HG03175 (cell line): ENCODE measurements around the gene HSPD1.

Experiments
- ATAC-seq: cut with Tn5 transposase; IDR thresholded peaks from one replicate; pipeline ENCODE4 v1.9.1; 2021; ENCODE audit warnings: mild to moderate bottlenecking, moderate library complexity; ENCODE audit not compliant: unreplicated experiment

The HSPD1 gene

DNA sequence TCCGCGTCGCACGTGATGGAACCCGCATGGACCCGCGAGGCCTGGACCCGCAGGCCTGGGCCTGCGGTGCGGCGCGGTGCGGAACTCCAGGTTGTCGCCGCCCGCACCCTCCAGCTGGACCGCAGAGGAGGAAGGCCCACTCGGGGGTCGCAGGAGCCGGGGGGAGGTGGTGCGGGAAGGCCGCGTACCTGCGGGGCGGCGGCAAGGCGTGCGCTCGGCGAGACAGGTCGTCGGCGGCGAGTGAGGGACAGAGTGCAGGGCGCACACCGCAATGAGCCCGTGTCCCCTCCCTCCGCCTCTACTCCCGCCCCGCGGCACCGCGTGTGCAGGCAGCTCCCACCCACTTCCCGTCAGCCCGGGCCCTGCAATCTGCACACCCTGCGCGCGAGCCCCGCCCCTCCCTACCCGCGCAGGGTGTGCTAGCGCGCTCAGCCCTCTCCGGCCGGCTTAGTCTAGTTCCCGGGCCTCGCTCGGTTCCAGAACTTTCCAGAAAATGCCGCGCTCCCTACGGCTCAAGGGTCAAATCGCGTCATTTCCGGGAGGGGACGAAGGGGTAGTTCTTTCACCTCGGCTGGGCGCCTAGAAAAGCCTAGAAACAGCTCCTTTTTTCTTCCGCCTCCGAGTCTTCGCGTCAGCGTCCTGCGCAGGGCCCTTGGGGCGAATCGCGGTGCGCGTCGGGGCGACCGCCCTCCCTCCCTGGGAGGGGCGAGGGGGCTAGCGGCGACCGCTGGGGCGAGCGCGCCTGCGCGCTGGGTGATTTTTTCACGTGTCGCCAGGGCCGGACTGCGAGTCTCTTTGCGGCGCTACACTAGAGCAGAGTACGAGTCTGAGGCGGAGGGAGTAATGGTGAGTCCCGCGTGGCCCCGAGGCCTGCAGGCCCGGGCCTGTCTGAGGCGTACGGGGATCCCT lies at the start of gene HSPD1, which contains the start of gene HSPE1:
HSPD1 (minus strand) TSS at position 247 of the 909 bp plus-strand sequence. CDS start 992 bp downstream, outside the sequence.
HSPE1 (plus strand) TSS at position 786 of the 909 bp plus-strand sequence; CDS start at position 844, 58 bp downstream.
- peak; percentile 83 for ATAC-seq

DNA sequence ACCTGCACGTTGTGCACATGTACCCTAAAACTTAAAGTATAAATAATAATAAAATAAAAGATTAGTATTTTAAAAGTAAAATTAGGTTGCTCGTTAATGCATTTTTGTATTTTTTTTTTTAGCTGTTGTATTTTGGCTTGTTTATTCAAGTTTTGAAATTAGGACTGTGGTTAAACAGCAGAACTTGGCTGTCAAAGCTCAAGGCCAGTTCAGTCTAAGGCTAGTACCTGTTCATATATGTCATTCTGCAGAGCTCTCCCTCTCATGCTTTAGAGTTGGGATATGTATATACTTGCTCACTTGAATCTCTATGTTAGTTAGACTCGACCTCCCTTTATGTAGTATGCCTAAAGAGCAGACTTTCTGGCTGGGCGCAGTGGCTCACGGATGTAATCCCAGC lies 48.9 kb upstream of the HSPD1 start:
- ATAC-seq: no peak

DNA sequence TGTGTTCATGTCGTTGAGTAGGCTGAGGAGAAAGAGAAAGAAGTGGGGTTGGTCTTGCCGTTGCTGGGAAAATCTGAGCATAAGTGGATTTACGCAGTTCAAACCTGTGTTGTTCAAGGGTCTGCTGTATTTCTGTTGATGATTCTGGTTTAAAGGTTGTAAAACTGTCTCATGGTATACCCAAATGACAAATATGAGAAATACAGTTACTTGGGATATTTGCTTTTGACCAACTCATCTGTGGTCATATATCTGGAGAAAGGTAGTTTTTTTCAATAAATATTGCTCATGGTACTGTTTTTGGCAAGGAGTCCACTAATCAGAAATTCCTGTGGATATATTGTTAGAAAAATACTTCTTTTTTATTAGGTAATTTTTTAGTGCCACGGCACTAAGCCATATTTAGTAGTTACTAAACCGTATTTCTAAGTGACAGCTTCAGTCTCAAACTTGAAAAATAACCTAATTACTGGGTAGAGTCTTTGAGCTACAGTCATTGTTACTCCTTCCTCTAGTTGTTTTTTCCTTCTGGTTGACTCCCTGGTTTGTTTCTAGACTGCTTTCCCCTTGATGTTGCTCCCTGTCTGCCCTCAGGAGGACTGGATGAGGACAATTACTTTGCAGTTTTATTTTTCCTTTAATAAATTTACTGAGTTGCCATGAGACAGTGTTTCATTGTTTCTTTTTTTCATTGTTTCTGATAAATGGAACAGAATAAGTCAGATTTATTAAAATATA lies 47.7 kb upstream of the HSPD1 start:
- ATAC-seq: no peak

DNA sequence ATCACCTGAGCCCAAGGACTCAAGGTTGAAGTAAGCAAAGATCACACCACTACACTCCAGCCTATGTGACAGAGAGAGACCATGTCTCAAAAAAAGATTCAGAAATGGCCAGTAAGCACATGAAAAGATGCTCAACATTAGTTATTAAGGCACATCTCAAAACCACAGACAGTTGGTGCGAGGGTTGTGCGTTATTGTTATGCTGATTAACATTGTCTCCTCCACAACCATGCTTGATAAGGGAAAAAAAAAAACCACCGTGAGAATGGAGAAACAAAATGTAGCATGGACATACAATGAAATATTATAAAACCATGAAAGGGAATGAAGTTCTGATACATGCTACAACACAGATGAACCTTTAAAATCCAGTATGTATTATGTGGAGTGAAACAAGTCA lies 43.6 kb upstream of the HSPD1 start:
- no peak for ATAC-seq

DNA sequence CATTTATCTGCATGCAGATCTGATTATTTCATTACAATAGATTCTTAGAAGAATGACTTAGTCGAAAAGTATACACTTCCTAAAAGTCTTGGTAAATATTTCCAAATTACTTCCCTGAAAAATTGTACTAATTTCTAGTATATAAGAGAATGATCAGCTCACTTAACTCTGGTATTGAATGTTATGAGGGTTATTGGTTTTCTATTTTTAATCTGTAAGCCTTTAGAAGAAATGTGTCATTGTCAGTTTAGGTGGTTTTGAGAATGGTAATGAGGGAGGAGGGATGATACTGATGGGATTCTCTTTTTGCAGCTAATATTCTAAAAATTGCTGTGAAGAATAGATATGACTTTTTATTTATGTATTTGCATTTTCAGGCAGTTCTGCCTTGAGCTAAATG lies 40.1 kb upstream of the HSPD1 start:
- no peak for ATAC-seq

DNA sequence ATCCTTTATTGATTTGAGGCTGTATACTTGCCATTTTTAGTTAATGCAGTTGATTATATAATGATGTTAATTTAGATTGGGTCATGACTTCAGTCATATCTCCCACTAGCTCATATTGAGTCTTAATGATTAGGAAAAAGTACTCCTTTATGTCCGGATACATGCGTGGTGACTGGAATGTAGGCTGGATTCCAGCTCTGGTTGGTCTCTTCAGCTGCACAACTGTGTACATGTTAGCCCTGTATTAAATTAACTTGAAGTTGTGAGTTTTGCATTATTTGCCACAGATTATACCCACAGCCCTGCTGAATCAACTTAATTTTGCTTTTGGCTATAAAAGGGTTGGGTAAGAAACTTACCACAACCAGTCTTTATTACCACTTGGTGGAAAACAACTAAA lies 38.8 kb upstream of the HSPD1 start:
- ATAC-seq: no peak

DNA sequence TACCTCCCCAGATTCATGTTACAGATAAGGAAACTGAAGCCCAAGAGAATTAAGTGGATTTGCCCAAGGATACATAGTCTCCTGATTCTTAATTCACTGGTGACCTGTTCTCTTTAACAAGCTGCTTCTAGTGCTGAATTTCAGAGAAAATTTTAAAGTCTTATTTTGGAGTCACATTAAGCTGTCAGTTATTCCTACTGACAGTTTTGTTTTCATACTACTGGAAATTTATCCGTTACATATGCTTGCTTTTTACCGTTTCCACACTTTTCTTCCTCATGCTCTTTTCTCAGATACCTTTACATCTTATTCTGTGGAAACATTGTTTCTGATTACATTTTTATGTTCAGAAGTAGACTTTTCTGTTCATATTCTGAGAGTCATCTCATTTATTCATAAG lies 17.5 kb upstream of the HSPD1 start:
- no peak for ATAC-seq

DNA sequence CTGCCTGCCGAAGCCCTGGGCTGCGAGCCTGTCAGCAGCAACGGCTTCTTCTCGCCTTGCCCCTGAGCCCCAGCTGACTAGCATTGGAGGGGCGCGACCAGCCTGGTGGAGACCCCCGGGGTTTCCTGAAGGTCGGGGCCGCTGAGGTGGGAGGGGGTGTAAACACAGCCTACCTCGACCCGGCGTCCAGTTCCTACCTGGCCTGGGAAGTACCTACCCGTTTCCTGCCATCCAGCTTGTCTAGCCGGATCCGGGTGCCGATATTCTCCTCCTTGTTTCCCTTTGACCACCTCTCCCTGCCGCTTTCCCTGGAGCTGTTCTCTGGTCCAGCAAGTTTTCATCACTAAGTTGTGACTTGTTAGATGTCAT lies 16.7 kb upstream of the HSPD1 start:
- ATAC-seq: no peak

DNA sequence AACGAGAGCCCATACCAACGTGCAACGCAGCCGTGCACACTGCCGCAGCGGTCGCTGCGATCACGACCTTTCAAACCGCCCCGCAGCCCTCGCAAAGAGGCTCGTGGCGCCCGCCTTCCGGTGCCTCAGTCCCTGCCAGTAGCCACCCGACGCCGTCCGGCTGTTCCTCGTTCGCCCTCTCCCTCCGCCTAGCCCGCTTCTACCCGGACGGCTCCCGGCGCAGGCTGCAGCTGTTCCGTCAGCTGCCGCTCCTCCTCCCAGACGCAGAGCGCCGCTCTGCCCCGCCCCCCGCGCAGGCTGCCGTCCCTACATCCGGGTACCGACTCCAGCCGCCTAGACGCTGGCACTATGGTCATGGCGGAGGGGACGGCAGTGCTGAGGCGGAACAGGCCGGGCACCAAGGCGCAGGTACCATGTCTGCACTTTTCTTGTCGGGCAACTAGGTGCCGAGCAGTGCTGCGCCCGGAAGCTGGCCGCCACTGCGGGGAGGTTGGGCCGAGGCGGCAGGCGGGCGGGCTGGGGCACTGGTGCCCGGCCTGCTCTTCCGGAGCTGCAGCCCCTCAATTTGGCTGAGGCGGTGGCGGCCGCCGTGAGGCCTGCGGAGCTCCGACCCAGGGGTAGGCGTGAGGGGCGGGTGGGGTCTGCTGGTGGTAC lies 16.2 kb upstream of the HSPD1 start, which contains the start of gene MOB4:
MOB4 (plus strand) TSS at position 328 of the 654 bp plus-strand sequence; CDS start at position 349, 21 bp downstream.
- ATAC-seq: peak; percentile 95

DNA sequence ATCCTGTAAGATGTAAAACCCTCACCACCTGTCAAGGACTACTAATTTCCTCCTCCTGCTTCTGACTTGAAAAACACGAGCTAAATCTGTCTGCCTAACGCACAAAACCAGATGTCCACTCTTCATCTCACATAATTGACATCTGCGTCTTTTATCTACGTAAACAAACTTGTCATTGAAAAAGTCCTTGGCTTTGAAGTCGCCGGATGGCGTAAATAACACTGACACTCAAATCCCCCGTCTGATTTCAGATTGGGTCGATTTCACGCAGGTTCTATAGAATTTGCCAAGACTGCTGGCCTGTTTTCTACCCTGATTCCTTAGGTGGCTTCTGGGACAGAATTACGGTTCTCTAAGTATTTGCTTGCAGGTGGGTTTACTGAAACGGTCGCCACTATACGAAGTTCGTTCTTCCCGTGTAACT lies 15.7 kb upstream of the HSPD1 start:
- ATAC-seq: peak; percentile 2

DNA sequence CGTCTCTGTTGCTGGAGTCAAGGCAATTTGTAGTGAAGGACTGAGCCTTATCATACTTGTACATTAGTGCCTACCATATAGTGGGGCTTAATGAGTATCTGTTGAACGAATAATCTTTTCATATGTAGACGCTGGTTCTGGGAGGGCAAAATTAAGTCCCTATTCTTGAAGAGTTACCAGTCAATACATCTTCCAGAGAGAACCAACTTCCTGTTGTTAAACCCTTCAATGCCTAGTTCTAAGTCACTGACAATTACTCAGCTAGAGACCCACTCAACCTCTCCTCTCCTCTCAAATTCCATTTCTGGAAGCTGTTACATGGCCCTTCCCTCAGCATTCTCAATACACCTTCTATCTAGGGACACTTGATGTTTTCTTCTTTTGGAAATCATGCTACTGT lies 15.1 kb upstream of the HSPD1 start:
- no peak for ATAC-seq

DNA sequence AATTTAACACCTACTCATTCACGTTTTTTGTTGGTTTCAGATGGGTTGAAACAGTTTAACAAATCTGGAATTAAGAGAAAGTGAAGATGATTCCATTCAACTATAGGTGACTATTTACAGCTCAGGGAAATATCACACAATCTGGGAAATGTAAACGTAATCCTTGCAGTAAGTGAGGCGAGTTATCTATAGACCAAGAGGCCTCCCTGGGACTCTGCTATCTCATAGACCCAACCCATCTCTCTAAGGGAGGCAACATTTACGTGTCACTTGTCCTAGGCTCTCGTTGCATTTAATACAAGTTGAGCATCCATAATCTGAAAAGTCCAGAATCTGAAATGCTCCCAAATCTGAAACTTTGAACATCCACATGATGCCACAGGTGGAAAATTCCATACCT lies 14.3 kb upstream of the HSPD1 start:
- ATAC-seq: no peak

DNA sequence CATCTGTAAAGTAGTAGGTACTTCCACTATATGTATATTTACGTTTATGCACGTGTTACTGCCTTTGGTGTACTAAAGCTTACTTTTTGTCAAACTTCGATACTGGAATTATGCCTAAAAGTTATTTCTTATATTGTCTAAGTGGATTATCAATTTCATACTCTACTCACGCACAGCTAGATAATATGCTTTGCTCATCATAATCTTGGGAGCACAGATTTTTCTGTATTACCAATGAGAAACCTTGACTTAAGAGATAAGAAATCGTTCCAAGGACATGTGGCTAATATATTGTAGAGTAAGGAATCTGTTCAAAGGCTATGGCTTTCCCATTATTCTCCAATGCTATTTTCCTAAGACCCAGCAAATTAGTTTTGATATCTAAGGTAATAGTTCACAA lies 7.0 kb upstream of the HSPD1 start:
- no peak for ATAC-seq

DNA sequence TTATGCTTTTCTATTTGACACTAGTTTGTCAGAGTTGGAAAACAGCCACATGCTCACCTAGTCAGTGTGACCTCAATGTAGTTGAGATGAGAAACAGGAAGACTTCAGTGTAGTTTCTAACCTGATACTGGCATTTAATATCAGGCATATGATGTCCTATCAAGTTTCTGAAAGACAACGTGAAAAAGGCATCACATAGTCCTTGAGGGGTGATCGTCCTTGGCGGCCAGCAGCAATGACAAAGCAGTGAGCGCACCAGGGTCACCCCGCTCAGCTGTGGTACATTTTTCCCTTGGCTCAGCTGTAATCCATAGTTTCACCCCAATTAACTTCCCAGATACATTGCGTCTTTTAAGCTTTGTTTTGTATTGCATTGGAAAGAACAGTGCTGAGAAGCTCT lies 4.9 kb upstream of the HSPD1 start:
- no peak for ATAC-seq

DNA sequence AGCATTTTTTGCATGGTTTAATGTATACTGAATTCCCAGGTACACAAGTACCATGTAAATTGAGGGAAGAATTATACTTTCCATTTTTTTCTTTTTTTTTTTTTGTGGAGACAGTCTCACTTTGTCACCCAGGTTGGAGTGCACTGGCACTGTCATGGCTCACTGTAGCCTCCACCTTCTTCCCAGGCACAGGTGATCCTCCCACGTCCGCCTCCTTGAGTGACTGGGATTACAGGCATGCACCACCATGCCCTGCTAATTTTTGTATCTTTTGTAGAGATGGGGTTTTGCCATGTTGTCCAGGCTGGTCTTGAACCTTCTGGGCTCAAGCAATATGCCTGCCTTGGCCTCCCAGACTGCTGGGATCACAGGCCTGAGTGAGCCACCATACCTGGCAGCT lies 4.4 kb upstream of the HSPD1 start:
- ATAC-seq: no peak

DNA sequence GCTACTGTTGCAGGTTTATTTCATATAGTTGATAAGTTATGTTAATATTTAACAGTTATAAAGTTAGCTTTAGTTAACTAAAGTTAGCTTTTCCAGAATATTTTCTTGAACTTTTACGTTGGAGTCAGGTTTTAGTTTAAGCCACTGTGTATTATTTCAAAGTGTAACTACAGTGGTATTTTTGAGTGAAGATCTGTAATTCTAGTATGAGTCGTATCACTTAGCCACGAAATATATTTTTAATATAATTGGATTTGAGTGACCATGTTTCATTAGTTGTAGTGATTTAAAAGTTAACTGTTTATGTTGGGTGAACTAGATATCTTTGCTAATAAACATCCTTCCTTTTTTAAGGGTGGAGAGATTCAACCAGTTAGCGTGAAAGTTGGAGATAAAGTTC lies 3.0 kb upstream of the HSPD1 start:
- no peak for ATAC-seq

DNA sequence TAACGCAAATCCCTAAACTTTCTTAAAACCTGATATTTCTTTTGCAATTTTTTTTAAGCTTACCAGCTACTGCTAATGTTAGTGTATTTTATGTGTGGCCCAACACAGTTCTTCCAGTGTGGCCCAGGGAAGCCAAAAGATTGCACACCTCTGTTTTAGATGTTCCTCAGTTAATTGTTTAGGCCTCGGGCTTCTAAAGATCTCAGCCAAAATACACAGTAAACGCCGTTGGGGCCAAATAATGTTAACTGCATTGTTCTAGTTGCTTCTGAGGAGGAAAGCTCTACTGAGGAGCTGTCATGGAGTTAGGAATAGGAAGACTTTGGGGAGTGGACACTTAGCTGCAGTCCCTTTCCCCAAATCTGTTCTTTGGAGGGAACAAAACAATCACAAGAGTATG lies 2.6 kb upstream of the HSPD1 start:
- no peak for ATAC-seq

DNA sequence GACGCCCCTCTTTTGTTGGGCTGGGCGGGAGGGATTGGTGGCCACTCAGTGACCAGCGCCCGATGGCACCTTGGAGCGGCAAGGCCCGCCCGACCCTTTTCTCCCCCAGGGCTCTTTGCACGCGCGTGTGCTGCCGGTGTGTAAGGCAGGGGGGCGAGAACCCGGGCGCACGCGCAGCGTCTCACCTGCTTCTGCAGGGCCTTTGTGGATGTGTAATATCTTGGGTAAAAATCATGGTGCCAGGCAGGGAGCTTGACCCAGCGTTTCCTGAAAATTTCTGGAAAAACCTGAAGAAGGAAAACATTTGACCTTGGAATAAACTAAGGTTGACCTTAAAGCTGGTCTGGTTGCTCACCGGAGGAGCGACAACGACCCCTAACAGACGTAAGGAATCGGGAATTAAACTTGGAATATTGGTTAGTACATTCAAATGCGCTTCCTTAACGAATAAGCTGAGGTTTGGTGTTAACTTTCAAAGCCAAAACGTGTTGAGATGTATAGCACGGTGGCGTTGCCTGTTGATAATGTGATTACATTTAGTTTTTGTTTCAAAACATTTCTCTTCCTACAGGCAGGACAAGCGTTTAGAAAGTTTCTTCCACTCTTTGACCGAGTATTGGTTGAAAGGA lies 977 bp upstream of the HSPD1 start:
- ATAC-seq: peak; percentile 7

DNA sequence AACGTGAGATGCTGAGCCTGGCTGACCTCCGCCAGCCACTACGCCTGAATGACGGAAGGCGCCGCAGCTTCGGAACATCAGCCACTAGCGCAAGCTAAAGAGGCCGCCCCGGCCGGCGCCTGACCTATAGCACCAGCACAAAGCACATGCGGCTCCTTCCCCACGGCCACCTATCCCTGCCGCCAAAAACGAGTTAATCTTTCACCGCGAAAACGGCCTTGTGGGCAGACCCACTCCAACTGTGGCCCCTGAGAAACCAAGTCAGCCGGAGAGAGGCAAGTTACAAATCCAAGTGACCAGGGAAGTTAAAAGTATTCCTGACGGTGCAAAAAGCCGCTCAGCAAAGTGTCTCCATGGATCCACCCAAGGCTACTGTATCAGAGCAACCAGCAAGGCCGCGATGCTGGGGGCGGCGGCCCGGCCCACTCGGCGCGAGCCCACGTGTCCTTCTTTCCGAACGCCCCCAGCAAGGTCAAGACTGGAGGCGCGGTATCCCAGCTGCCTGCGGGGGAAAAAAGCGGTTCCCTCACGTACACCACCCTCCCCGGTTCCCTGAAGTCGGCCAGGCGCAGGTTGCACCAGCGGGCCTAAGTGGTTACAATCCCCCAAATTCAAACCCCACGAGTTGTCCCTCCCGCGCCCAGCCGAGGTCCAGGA lies 575 bp downstream of the HSPD1 start:
- peak; percentile 26 for ATAC-seq

DNA sequence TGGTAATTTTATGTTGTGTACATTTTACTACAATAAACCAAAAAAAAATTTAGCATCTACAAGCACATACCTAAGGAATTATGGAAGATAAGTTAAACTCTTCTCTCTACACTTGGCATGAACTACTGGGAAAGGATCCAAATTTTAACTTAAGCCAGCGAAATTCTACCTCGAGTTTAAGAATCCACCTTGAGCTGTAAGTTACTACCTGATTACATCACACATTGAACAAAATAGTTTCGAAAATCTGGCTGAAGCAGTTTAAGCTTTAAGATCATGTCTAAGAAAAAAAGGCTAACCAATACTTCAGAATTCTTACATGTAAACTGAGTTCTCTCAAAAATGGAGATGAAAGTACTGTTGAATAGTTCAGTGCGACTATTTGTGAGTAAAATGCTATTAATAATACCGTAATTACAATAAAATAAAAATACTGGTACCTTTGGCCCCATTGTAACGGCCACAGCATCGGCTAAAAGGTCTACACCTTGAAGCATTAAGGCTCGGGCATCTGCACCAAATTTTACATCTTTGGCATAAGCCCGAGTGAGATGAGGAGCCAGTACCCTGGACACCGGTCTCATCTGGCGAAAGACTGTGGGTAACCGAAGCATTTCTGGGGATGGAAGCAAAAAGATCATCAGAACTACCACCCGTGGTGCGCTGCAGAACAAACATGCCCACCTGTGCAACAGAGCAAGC lies 1.3 kb downstream of the HSPD1 start:
- no peak for ATAC-seq
